GM19397 (cell line): ENCODE results near the gene VCX2.
"Not testable (repeated sequence)": the region's sequence is repeated elsewhere in the genome, so short reads cannot be mapped to it uniquely, and the experiment has no call there.

Source experiments
- ATAC-seq: cut with Tn5 transposase; IDR thresholded peaks from one replicate; pipeline ENCODE4 v1.9.1; 2021; ENCODE audit warnings: mild to moderate bottlenecking, moderate library complexity; ENCODE audit not compliant: unreplicated experiment

Gene VCX2

GRCh38 chrX:8171169-8171568 lies at the start of gene VCX2:
Gene VCX2 (minus strand): TSS chrX:8171267. CDS start chrX:8170643, 624 bp downstream.
- not testable (repeated sequence) for ATAC-seq

GRCh38 chrX:8204943-8205342 lies 33.9 kb upstream of the VCX2 start:
- no peak for ATAC-seq

- no peak for ATAC-seq
These were observed 33.3 kb upstream of the VCX2 start for GRCh38 chrX:8204169-8204935.

GRCh38 chrX:8201896-8202331 lies 30.8 kb upstream of the VCX2 start:
- ATAC-seq, result no peak

- ATAC-seq, result no peak
These were observed 25.7 kb upstream of the VCX2 start for GRCh38 chrX:8196776-8197175.

DNA sequence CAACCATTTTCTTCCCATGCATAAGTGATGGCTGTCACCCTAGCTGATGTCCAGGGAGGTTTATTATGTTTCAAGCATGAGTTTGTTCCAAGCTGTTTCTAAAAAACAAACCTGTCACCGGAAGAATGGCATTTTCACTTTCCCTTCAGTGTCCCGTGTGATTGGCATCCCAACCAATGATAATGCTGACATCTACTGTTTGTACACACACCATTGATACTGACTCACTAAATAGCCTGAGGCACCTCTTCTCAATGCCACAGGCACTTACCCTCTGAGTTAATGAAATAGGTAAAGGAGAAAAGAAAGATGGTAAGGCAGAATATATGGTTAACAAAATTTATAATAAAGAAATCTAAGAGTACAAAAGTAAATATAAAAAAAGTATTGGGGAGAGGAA lies 23.1 kb upstream of the VCX2 start:
- ATAC-seq, result no peak

DNA sequence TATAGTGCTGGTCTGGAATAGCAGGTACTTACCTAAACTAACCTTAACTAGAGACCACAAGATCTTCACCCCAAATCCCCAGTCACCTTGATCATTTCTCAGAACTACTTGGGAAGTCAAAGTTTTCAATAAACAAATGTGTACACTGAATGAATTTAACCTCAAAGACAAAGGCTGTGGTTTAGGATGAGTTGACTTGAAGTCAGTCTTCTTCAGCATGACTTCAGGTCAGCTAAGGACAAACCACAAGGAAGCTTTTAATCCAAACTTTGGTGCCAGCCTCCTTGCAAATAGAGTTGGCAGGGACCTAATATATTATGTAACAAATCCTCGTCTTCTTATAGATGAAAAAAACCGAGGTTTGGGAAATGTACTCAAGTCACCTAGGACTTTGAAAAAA lies 21.2 kb upstream of the VCX2 start:
- ATAC-seq, result no peak

GRCh38 chrX:8191022-8191421 lies 20.0 kb upstream of the VCX2 start:
- ATAC-seq, result no peak

GRCh38 chrX:8190341-8190830 lies 19.3 kb upstream of the VCX2 start:
- ATAC-seq, result no peak

DNA sequence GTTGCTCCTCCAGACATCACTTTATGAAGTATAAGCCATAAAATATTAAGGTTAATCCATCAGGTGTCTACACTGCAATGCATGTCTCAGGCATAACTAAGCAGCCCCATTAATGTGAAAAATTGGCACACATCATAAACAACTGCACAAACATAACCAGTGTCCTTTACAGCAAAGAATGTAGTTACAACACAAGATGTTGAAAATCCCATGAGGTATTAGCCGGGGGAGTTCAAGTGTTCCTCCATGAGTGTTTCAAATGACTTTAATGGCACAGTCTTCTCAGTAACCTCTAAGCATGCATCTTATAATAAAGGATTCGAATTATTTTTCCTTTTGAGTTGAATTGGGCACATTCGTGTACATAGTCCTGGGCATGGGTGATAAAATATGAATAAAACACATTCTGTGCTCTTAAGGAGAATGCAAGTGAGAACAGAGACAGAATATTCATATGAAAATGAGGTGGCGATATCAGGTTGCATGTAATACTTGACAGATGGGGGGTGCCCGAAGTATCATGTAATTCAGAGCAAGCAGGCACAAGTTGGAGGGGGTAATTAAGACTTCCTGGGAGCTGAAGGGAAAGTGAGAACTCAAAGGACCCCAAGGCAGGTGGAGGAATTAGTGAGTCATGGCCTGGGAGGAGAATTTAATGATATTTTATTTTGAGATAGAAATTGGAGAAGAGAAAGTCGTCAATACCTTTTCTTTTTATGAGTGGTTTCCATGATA lies 18.2 kb upstream of the VCX2 start:
- no peak for ATAC-seq

- ATAC-seq, result no peak
These were observed 12.3 kb upstream of the VCX2 start for GRCh38 chrX:8183346-8183745.

- no peak for ATAC-seq
These were observed 8.6 kb upstream of the VCX2 start for GRCh38 chrX:8179656-8180055.

DNA sequence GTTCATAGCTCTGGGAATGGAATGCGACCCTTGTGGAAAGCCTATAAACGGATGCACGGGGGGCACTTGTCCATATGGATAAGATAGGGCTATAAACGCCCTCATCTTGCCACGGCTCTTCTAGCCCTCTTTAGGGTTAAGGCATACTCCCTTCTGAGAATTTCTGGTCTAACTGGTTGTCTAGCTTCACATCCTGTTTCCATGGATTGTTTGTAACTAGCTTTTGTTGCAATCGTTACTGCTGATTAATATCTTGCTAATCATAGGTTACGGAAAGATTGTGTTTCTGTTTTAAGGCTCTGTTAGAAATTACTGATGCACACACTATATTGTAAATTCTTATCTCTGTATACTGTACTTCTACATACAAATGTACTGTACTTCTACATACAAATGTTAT lies 17.1 kb downstream of the VCX2 start:
- ATAC-seq, result not testable (repeated sequence)

GRCh38 chrX:8147226-8147625 lies 23.8 kb downstream of the VCX2 start:
- no peak for ATAC-seq

DNA sequence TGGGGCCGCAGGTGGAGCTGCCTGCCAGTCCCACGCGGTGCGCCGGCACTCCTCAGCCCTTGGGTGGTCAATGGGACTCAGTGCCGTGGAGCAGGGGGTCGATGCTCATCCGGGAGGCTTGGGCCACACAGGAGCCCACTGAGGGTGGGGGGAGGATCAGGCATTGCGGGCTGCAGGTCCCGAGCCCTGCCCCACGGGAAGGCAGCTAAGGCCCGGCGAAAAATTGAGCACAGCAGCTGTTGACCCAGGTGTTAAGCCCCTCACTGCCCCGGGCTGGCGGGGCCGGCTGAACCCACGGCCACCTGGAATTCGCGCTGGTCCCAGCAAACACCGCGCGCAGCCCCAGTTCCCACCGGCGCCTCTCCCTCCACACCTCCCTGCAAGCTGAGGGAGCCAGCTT lies 26.1 kb downstream of the VCX2 start:
- no peak for ATAC-seq

DNA sequence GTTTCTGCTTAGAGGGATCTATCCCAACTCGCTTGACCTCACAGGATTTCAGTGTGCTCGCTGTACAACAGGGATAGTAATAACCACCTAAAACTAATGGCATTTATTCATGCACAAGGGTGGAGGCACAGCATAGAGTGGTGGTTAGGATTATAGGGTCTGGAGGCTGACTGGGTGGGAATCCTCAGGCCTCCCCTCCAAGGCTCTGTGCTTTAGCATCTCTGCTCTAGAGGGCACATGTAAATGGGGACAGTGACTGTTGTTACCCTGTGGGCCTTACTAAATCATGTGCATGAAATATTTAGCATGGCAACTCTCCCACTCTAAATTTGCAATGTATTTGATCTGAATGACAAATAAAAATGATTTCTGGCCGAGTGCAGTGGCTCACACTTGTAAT lies 29.2 kb downstream of the VCX2 start:
- ATAC-seq, result no peak

GRCh38 chrX:8140986-8141744 lies 29.9 kb downstream of the VCX2 start:
- ATAC-seq, result no peak

- ATAC-seq, result no peak
These were observed 31.4 kb downstream of the VCX2 start for GRCh38 chrX:8139716-8140115.

DNA sequence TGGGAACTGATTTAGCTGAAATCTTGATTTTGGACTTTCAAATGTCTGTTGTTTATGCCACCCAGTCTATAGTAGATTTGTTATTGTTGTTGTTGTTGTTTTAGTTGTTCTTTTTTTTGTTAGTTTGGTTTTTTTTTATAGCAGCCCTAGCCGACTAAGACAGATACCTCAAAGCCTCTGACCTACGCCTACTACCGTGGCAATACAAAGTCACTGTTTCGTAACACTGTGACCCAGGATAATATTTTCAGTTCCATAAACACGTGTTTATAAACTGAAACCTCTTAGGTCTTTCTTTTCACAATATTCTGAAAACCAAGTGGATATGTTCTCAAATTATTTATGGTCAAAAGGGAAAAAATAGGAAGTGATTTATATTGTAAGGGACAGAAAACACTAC lies 32.8 kb downstream of the VCX2 start:
- no peak for ATAC-seq

DNA sequence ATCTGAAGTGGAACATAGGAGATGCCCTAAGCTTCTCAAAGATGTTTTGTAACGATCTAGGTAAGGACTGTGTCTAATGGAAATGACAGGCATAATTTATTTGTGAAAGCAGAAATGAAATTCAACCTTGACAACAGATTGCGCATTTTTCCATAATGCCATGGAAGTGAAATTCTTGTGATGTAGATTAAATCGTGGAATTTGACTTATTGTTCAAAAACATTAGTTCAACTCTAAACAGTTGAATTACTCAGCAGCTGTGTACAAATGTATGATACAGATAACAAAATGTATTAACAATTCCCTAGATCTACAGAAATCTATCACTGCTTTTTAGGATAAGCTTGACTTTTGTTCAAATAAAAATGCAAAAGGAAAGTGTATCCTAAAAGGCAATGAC lies 44.4 kb downstream of the VCX2 start:
- no peak for ATAC-seq

GRCh38 chrX:8126092-8126491 lies 45.0 kb downstream of the VCX2 start:
- ATAC-seq, result no peak
